ENCODE results near the gene AP1S1. TPM values are rescaled to one million over a fixed set of nuclear protein-coding genes. Genes with fewer than 3 reads are reported as not detected.
A peak's percentile ranks its signal among the peaks of the same experiment; 100 is the strongest.

AP1S1 gene
- total and polyA plus RNA-seq, 2 of the 13 experiments (the other 11 are each of a cell fraction or from before 2014, with no cell fraction given): 57.5 to 68.1 TPM

GRCh38 chr7:101165075-101165957 is 11.0 kb downstream of the AP1S1 start, which contains the start of gene VGF (continued):
- TF ChIP-seq ZNF503 (CRISPR knock-in tag; IDR thresholded peaks at IDR 0.05): peak; percentile 91
- TF ChIP-seq HOXA3 (CRISPR knock-in tag; IDR thresholded peaks at IDR 0.05): peak; percentile 91
- TF ChIP-seq TBX2 (CRISPR knock-in tag; IDR thresholded peaks at IDR 0.05; ENCODE audit: borderline replicate concordance): peak; percentile 96
- TF ChIP-seq SETDB1 (CRISPR knock-in tag; IDR thresholded peaks at IDR 0.05; ENCODE audit: borderline replicate concordance): no peak
- TF ChIP-seq ZNF703 (CRISPR knock-in tag; IDR thresholded peaks at IDR 0.05; ENCODE audit: borderline replicate concordance): no peak
- TF ChIP-seq MIER2 (CRISPR knock-in tag; IDR thresholded peaks at IDR 0.05): peak; percentile 100
- no peak for TF ChIP-seq KDM1A (CRISPR knock-in tag; IDR thresholded peaks at IDR 0.05)
- TF ChIP-seq, protein P1, sequence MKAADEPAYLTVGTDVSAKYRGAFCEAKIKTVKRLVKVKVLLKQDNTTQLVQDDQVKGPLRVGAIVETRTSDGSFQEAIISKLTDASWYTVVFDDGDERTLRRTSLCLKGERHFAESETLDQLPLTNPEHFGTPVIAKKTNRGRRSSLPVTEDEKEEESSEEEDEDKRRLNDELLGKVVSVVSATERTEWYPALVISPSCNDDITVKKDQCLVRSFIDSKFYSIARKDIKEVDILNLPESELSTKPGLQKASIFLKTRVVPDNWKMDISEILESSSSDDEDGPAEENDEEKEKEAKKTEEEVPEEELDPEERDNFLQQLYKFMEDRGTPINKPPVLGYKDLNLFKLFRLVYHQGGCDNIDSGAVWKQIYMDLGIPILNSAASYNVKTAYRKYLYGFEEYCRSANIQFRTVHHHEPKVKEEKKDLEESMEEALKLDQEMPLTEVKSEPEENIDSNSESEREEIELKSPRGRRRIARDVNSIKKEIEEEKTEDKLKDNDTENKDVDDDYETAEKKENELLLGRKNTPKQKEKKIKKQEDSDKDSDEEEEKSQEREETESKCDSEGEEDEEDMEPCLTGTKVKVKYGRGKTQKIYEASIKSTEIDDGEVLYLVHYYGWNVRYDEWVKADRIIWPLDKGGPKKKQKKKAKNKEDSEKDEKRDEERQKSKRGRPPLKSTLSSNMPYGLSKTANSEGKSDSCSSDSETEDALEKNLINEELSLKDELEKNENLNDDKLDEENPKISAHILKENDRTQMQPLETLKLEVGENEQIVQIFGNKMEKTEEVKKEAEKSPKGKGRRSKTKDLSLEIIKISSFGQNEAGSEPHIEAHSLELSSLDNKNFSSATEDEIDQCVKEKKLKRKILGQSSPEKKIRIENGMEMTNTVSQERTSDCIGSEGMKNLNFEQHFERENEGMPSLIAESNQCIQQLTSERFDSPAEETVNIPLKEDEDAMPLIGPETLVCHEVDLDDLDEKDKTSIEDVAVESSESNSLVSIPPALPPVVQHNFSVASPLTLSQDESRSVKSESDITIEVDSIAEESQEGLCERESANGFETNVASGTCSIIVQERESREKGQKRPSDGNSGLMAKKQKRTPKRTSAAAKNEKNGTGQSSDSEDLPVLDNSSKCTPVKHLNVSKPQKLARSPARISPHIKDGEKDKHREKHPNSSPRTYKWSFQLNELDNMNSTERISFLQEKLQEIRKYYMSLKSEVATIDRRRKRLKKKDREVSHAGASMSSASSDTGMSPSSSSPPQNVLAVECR (CRISPR knock-in tag; IDR thresholded peaks at IDR 0.05; ENCODE audit: borderline replicate concordance): peak; percentile 97
- peak; percentile 97 for TF ChIP-seq ZBTB43 (CRISPR knock-in tag; conservative IDR thresholded peaks at IDR 0.05)
- TF ChIP-seq KDM6A (CRISPR knock-in tag; IDR thresholded peaks at IDR 0.05; ENCODE audit: low read depth): no peak
- TF ChIP-seq ZNF710 (CRISPR knock-in tag; IDR thresholded peaks at IDR 0.05; ENCODE audit: borderline replicate concordance): peak; percentile 90
- TF ChIP-seq, protein P2, sequence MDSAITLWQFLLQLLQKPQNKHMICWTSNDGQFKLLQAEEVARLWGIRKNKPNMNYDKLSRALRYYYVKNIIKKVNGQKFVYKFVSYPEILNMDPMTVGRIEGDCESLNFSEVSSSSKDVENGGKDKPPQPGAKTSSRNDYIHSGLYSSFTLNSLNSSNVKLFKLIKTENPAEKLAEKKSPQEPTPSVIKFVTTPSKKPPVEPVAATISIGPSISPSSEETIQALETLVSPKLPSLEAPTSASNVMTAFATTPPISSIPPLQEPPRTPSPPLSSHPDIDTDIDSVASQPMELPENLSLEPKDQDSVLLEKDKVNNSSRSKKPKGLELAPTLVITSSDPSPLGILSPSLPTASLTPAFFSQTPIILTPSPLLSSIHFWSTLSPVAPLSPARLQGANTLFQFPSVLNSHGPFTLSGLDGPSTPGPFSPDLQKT (CRISPR knock-in tag; IDR thresholded peaks at IDR 0.05; ENCODE audit: borderline replicate concordance): peak; percentile 81; the same call in 1 of the 2 replicates
- no peak for TF ChIP-seq POLR2AphosphoS5 (IDR thresholded peaks at IDR 0.05; ENCODE audit: low read depth, low read length)
- TF ChIP-seq ZNF501 (CRISPR knock-in tag; IDR thresholded peaks at IDR 0.05): peak; percentile 89
- TF ChIP-seq ISX (CRISPR knock-in tag; conservative IDR thresholded peaks at IDR 0.05): peak; percentile 96
- TF ChIP-seq HNRNPUL1 (IDR thresholded peaks at IDR 0.05; ENCODE audit: low read depth, low read length): no peak
- TF ChIP-seq LCORL (IDR thresholded peaks at IDR 0.05): no peak
- TF ChIP-seq LCORL (CRISPR knock-in tag; IDR thresholded peaks at IDR 0.05): peak; percentile 74; the same call in 1 of the 2 replicates
- no peak for TF ChIP-seq ZFP62 (CRISPR knock-in tag; IDR thresholded peaks at IDR 0.05)

Data from HepG2 (cell line).